Activated B cell treated with CpG ODN at 0.5 μM for 24 hours (primary cell): ENCODE measurements around the gene NIPSNAP2. TPM values are rescaled to one million over a fixed set of nuclear protein-coding genes. Genes with fewer than 3 reads are reported as not detected.
"Not testable (repeated sequence)": the region's sequence is repeated elsewhere in the genome, so short reads cannot be mapped to it uniquely, and the experiment has no call there.

ENCODE experiments used
- ATAC-seq: fragments of 200-7000 bp; cut with Tn5 transposase; one replicate; pipeline ENCODE4 v1.10.0; 2021; ENCODE audit warnings: low read depth, mild to moderate bottlenecking, moderate library complexity
- CTCF ChIA-PET: fragments of 350-600 bp; sonication (Branson Sonifier 250); formaldehyde crosslinking; loops from one replicate; lab custom pipeline; 2021; ENCODE audit warnings: antibody characterized with exemption; lab: Charles Lee
- POLR2A ChIA-PET: fragments of 350-600 bp; sonication (Branson Sonifier 250); formaldehyde crosslinking; loops from one replicate; lab custom pipeline; 2021; ENCODE audit warnings: antibody characterized with exemption; lab: Charles Lee
- DNase-seq: peaks from one replicate; pipeline ENCODE4 v3.0.0; 2022
- H3K27ac Mint-ChIP-seq: one replicate; pipeline ENCODE4 v1.8.0; 2020; ENCODE audit warnings: mixed read lengths
- H3K27me3 Mint-ChIP-seq: one replicate; pipeline ENCODE4 v1.8.0; 2021; ENCODE audit warnings: mixed read lengths
- H3K36me3 Mint-ChIP-seq: one replicate; pipeline ENCODE4 v1.8.0; 2021; ENCODE audit warnings: low read depth, mixed read lengths
- H3K4me1 Mint-ChIP-seq: one replicate; pipeline ENCODE4 v1.8.0; 2021; ENCODE audit warnings: mixed read lengths
- H3K4me3 Mint-ChIP-seq: one replicate; pipeline ENCODE4 v1.8.0; 2020; ENCODE audit warnings: mild to moderate bottlenecking, mixed read lengths
- H3K9me3 Mint-ChIP-seq: one replicate; pipeline ENCODE4 v1.8.0; 2020; ENCODE audit warnings: mixed read lengths
- intact Hi-C: fragments of 100-400 bp; cut with micrococcal nuclease; formaldehyde crosslinking; loops from one replicate; pipeline ENCODE4 v1.15.1; 2024
- total RNA-seq: library from RNA; stranded (reverse); gene quantifications from 2 replicates; pipeline ENCODE4 v1.2.3, GENCODE V29; 2022
- TF ChIP-seq, protein P1 (sequence below): fragments of 200-600 bp; IDR thresholded peaks from one replicate; pipeline ENCODE4 v1.8.0; 2022; ENCODE audit warnings: antibody characterized with exemption, mild to moderate bottlenecking

The NIPSNAP2 gene
- total RNA-seq, 1 donor from 2014 or later: 43.8 TPM

GRCh38 chr7:55939514-55940123, 24.8 kb upstream of the NIPSNAP2 start:
- Mint-ChIP-seq H3K9me3 (peaks cover 21% of the 10 kb centered on the region), H3K4me1 (no peaks in the 10 kb centered on the region), H3K27me3 (no peaks in the 10 kb centered on the region), H3K27ac (no peak overlapping the region), H3K36me3 (peaks cover 14% of the 10 kb centered on the region), H3K4me3 (no peak overlapping the region)
- TF ChIP-seq, protein P1, sequence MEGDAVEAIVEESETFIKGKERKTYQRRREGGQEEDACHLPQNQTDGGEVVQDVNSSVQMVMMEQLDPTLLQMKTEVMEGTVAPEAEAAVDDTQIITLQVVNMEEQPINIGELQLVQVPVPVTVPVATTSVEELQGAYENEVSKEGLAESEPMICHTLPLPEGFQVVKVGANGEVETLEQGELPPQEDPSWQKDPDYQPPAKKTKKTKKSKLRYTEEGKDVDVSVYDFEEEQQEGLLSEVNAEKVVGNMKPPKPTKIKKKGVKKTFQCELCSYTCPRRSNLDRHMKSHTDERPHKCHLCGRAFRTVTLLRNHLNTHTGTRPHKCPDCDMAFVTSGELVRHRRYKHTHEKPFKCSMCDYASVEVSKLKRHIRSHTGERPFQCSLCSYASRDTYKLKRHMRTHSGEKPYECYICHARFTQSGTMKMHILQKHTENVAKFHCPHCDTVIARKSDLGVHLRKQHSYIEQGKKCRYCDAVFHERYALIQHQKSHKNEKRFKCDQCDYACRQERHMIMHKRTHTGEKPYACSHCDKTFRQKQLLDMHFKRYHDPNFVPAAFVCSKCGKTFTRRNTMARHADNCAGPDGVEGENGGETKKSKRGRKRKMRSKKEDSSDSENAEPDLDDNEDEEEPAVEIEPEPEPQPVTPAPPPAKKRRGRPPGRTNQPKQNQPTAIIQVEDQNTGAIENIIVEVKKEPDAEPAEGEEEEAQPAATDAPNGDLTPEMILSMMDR: no peak
- CTCF ChIA-PET: no interaction called here
- no peak for ATAC-seq
- no peak for DNase-seq
- POLR2A ChIA-PET: no interaction called here
- intact Hi-C loops: no loop called here

GRCh38 chr7:55946545-55946944, 17.8 kb upstream of the NIPSNAP2 start:
- TF ChIP-seq, protein P1: no peak
- Mint-ChIP-seq H3K36me3 (peaks cover under 1% of the 10 kb centered on the region), H3K4me1 (peaks cover under 1% of the 10 kb centered on the region), H3K27ac (no peak overlapping the region), H3K27me3 (peaks cover 2% of the 10 kb centered on the region), H3K4me3 (no peak overlapping the region), H3K9me3 (peaks cover 5% of the 10 kb centered on the region)
- ATAC-seq: no peak
- intact Hi-C loops: no loop called here
- CTCF ChIA-PET: no interaction called here
- no peak for DNase-seq
- POLR2A ChIA-PET: no interaction called here

GRCh38 chr7:55951637-55952351, 12.6 kb upstream of the NIPSNAP2 start, which contains the start of gene MRPS17:
Gene MRPS17, plus strand, starts transcription at chr7:55951877. Its CDS starts 1,319 bp downstream, at chr7:55953196.
- peaks cover 2% of the 10 kb centered on the region for H3K27me3 Mint-ChIP-seq

GRCh38 chr7:55952352-55952671, 12.1 kb upstream of the NIPSNAP2 start:
- POLR2A ChIA-PET, ATAC-seq, H3K27me3 Mint-ChIP-seq, CTCF ChIA-PET, H3K9me3 Mint-ChIP-seq, DNase-seq: not testable (repeated sequence)
- intact Hi-C loops: loop anchor here (5.0 kb wide), 3 partner anchors 80 to 1195 kb away; partner anchors contain the start of genes CCT6A, PSPH and SEC61G
- Mint-ChIP-seq H3K36me3 (peaks cover 22% of the 10 kb centered on the region), H3K4me3 (peak overlapping the region; percentile 98), H3K27ac (peak overlapping the region; percentile 94), H3K4me1 (peaks cover 18% of the 10 kb centered on the region)

More at GRCh38 chr7:55951637-55952351, 12.6 kb upstream of the NIPSNAP2 start, which contains the start of gene MRPS17:
- ChIA-PET CTCF (interaction anchor here (1.5 kb wide), 1 partner anchor 12 kb away, joined by 4 read pairs; no protein-coding TSS in a partner anchor), POLR2A (interaction anchor here (0.6 to 1.0 kb wide), 3 partner anchors 13 to 100 kb away, joined by 3 to 5 read pairs (median 3); partner anchors contain the start of genes CCT6A, NIPSNAP2 and PSPH)
- ATAC-seq: peak; percentile 100
- peak; percentile 84 for DNase-seq
- H3K36me3 Mint-ChIP-seq: peaks cover 22% of the 10 kb centered on the region
- H3K4me1 Mint-ChIP-seq: peaks cover 18% of the 10 kb centered on the region
- H3K4me3 Mint-ChIP-seq: peak within 1 kb of the TSS; percentile 98
- no peaks in the 10 kb centered on the region for H3K9me3 Mint-ChIP-seq
- peak within 1 kb of the TSS; percentile 94 for H3K27ac Mint-ChIP-seq
- intact Hi-C loops: loop anchor here (1.0 to 5.0 kb wide), 7 partner anchors 13 to 1194 kb away; partner anchors contain the start of genes CCT6A, CHCHD2, NIPSNAP2 and PSPH
- TF ChIP-seq, protein P1: no peak

DNA sequence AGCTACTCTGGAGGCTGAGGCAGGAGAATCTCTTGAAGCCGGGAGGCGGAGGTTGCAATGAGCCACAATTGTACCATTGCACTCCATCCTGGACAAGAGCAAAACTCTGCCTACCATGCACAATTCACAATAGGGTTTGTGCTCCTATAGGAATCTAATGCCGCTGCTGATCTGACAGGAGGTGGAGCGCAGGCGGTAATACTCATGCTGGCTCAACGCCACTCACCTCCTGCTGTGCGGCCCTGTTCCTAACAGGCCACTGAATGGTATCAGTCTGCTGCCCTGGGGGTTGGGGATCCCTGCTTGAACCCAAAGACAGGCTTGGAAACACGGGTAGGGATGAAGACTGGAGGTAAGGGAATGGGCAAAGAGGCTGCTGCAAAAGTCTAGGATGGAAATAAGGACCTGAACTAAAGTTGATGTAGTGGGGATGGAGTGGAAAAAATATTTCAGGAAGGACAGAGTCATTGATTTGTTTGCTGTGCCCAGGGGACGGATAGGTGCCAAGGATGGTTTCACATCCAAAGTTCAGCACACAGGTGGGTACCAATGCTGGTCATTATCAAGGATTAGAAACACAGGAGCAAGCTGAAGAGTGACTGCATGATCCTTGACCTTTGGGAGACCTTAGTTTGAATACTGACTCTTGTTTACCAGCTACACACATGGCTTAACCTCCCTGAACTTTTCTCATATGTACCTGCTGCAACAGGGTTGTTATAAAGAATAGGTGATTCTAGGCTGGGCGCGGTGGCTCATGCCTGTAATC, 10.5 kb upstream of the NIPSNAP2 start:
- Mint-ChIP-seq H3K9me3 (no peaks in the 10 kb centered on the region), H3K27me3 (peaks cover 2% of the 10 kb centered on the region), H3K36me3 (peaks cover 22% of the 10 kb centered on the region), H3K4me1 (peaks cover 18% of the 10 kb centered on the region), H3K4me3 (peak overlapping the region; percentile 98), H3K27ac (no peak overlapping the region)
- POLR2A ChIA-PET: no interaction called here
- DNase-seq (no peak), ATAC-seq (no peak)
- intact Hi-C loops: loop anchor here (5.0 kb wide), 3 partner anchors 78 to 1197 kb away; partner anchors contain the start of genes CCT6A, PSPH and SEC61G
- TF ChIP-seq, protein P1: no peak
- CTCF ChIA-PET: no interaction called here
